ENCODE measurements around the gene BCAS3. TPM values are rescaled to one million over a fixed set of nuclear protein-coding genes. Genes with fewer than 3 reads are reported as not detected.

The BCAS3 gene
- total RNA-seq, 1 donor from 2014 or later, result 22.6 TPM

DNA sequence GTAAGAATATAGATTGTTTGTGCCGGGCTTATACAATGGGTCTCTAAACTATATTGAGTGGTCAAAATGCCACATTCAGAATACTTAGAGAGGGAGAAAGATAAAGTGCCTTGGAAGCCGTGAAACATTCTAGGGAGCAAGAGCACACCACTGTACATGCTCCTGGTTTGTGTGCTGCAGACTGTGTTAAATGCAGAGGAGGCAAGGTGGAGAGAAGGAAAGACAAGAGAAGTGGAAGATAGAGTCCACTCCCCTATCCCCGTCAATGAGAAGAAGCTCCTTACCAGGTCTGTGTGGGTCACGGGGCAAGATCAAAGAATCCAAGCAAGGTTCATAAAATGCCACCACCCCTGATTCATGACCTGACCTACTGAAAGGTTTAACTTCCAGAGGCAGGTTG lies 454.9 kb downstream of the BCAS3 start:
- TF ChIP-seq, protein P1, sequence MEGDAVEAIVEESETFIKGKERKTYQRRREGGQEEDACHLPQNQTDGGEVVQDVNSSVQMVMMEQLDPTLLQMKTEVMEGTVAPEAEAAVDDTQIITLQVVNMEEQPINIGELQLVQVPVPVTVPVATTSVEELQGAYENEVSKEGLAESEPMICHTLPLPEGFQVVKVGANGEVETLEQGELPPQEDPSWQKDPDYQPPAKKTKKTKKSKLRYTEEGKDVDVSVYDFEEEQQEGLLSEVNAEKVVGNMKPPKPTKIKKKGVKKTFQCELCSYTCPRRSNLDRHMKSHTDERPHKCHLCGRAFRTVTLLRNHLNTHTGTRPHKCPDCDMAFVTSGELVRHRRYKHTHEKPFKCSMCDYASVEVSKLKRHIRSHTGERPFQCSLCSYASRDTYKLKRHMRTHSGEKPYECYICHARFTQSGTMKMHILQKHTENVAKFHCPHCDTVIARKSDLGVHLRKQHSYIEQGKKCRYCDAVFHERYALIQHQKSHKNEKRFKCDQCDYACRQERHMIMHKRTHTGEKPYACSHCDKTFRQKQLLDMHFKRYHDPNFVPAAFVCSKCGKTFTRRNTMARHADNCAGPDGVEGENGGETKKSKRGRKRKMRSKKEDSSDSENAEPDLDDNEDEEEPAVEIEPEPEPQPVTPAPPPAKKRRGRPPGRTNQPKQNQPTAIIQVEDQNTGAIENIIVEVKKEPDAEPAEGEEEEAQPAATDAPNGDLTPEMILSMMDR (IDR thresholded peaks at IDR 0.05), result no peak
- H3K9me3 Mint-ChIP-seq (ENCODE audit: low read depth), result no peaks in the 10 kb centered on the region
- no peak overlapping the region for H3K4me3 Mint-ChIP-seq (ENCODE audit: unreplicated experiment)
- no peak for DNase-seq (ENCODE audit: low spot score)
- peaks cover 7% of the 10 kb centered on the region for H3K36me3 Mint-ChIP-seq (ENCODE audit: low read depth)
- peaks cover 24% of the 10 kb centered on the region for H3K4me1 Mint-ChIP-seq (ENCODE audit: low read depth)
- H3K27ac Mint-ChIP-seq (ENCODE audit: unreplicated experiment), result no peak overlapping the region
- no peaks in the 10 kb centered on the region for H3K27me3 Mint-ChIP-seq (ENCODE audit: low read depth)

GRCh38 chr17:61133853-61134252 lies 456.2 kb downstream of the BCAS3 start:
- H3K4me1 Mint-ChIP-seq (ENCODE audit: low read depth), result peaks cover 21% of the 10 kb centered on the region
- no peaks in the 10 kb centered on the region for H3K9me3 Mint-ChIP-seq (ENCODE audit: low read depth)
- H3K36me3 Mint-ChIP-seq (ENCODE audit: low read depth), result peaks cover 5% of the 10 kb centered on the region
- TF ChIP-seq, protein P1 (IDR thresholded peaks at IDR 0.05), result no peak
- H3K27ac Mint-ChIP-seq (ENCODE audit: unreplicated experiment), result no peak overlapping the region
- no peak overlapping the region for H3K4me3 Mint-ChIP-seq (ENCODE audit: unreplicated experiment)
- no peaks in the 10 kb centered on the region for H3K27me3 Mint-ChIP-seq (ENCODE audit: low read depth)
- DNase-seq (ENCODE audit: low spot score), result no peak

- Mint-ChIP-seq H3K27ac (ENCODE audit: unreplicated experiment) (no peak overlapping the region), H3K9me3 (ENCODE audit: low read depth) (no peaks in the 10 kb centered on the region), H3K4me3 (ENCODE audit: unreplicated experiment) (no peak overlapping the region)
Measured at GRCh38 chr17:61134551-61135235, 457.0 kb downstream of the BCAS3 start.

GRCh38 chr17:61135782-61136181 lies 458.1 kb downstream of the BCAS3 start:
- DNase-seq (ENCODE audit: low spot score), result no peak
- no peaks in the 10 kb centered on the region for H3K9me3 Mint-ChIP-seq (ENCODE audit: low read depth)
- no peaks in the 10 kb centered on the region for H3K27me3 Mint-ChIP-seq (ENCODE audit: low read depth)
- H3K27ac Mint-ChIP-seq (ENCODE audit: unreplicated experiment), result no peak overlapping the region
- no peak overlapping the region for H3K4me3 Mint-ChIP-seq (ENCODE audit: unreplicated experiment)
- peaks cover 4% of the 10 kb centered on the region for H3K36me3 Mint-ChIP-seq (ENCODE audit: low read depth)
- TF ChIP-seq, protein P1 (IDR thresholded peaks at IDR 0.05), result no peak
- H3K4me1 Mint-ChIP-seq (ENCODE audit: low read depth), result peaks cover 26% of the 10 kb centered on the region

More at GRCh38 chr17:61134551-61135235, 457.0 kb downstream of the BCAS3 start:
- no peaks in the 10 kb centered on the region for H3K27me3 Mint-ChIP-seq (ENCODE audit: low read depth)
- peaks cover 4% of the 10 kb centered on the region for H3K36me3 Mint-ChIP-seq (ENCODE audit: low read depth)
- H3K4me1 Mint-ChIP-seq (ENCODE audit: low read depth), result peaks cover 23% of the 10 kb centered on the region
- DNase-seq (ENCODE audit: low spot score), result no peak
- TF ChIP-seq, protein P1 (IDR thresholded peaks at IDR 0.05), result no peak

- no peak overlapping the region for H3K27ac Mint-ChIP-seq (ENCODE audit: unreplicated experiment)
- peaks cover 4% of the 10 kb centered on the region for H3K36me3 Mint-ChIP-seq (ENCODE audit: low read depth)
- H3K9me3 Mint-ChIP-seq (ENCODE audit: low read depth), result no peaks in the 10 kb centered on the region
- TF ChIP-seq, protein P1 (IDR thresholded peaks at IDR 0.05), result no peak
- H3K4me1 Mint-ChIP-seq (ENCODE audit: low read depth), result peaks cover 26% of the 10 kb centered on the region
- H3K27me3 Mint-ChIP-seq (ENCODE audit: low read depth), result no peaks in the 10 kb centered on the region
- no peak for DNase-seq (ENCODE audit: low spot score)
- H3K4me3 Mint-ChIP-seq (ENCODE audit: unreplicated experiment), result no peak overlapping the region
Measured at GRCh38 chr17:61136296-61136695, 458.6 kb downstream of the BCAS3 start.
